Measurements from ENCODE around the gene ABTB2. TPM values are rescaled to one million over a fixed set of nuclear protein-coding genes. Genes with fewer than 3 reads are reported as not detected.

The ABTB2 gene
- total and polyA plus RNA-seq, 10 of the 15 experiments (the other 5 are each of a cell fraction or from before 2014, with no cell fraction given): 0.13 to 2.1 (median 0.72) TPM

DNA sequence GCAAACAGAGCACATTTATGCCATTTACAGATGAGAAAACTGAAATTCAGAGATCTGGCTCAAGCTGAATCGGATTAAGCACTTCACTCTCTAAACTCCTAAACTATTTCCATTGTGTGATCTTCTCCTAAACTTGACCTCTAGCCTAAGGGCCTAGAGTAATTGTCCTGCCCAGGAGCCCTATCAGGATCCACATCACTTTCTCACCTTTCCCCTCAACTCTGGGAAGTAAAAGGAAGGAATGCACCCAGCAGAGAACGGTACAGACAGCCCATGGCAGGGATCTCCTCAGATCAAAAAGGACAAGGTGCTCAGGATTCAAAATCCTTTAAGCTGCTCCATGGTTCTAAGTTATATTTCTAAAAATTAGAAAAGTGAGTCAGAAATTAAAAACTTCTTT, 102.7 kb downstream of the ABTB2 start (continued):
- TF ChIP-seq ZNF687 (IDR thresholded peaks at IDR 0.05) (no peak), SKIL (IDR thresholded peaks at IDR 0.05; ENCODE audit: low read depth, poor library complexity, severe bottlenecking) (no peak), MEF2A (IDR thresholded peaks at IDR 0.05; ENCODE audit: insufficient read depth, low read depth, low read length) (no peak), ASH2L (IDR thresholded peaks at IDR 0.05; ENCODE audit: borderline replicate concordance, low read depth) (no peak), CBFB (IDR thresholded peaks at IDR 0.05; ENCODE audit: low read depth) (no peak)

DNA sequence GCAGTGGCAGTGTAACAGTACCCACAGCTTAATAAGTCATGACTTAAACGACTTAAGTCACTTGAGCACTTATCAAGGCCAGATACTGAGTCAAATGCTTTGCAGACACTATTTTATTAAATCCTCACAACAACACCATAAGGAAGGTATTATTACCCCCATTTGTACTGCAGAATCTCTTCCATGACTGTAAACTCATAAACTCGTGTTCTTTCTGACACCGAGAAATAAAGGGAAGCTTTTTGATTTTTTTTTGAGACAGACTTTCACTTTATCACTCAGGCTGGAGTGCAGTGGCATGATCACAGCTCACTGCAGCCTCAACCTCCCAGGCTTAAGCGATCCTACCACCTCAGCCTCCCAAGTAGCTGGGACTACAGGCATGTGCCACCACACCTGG, 103.8 kb downstream of the ABTB2 start:
- ATAC-seq: no peak
- Histone ChIP-seq H3K79me2 (ENCODE audit: control insufficient read depth, insufficient read depth, low read length) (no peaks in the 10 kb centered on the region), H3K4me3 (no peak overlapping the region), H3K4me2 (ENCODE audit: control insufficient read depth, insufficient read depth) (no peak overlapping the region), H3K9me3 (replicated peaks; ENCODE audit: control insufficient read depth, insufficient read depth, low read length) (no peaks in the 10 kb centered on the region), H3K27me3 (replicated peaks in 1 of 2; ENCODE audit: control insufficient read depth in 2 of 2, insufficient read depth in 2 of 2, low read length in 1 of 2) (no peaks in the 10 kb centered on the region), H3K4me1 (ENCODE audit: control insufficient read depth, insufficient read depth, low read length) (no peaks in the 10 kb centered on the region), H4K20me1 (ENCODE audit: control insufficient read depth, insufficient read depth) (no peaks in the 10 kb centered on the region), H2AFZ (ENCODE audit: control insufficient read depth, low read depth, low read length) (no peak overlapping the region), H3K36me3 (ENCODE audit: control insufficient read depth in 2 of 2, insufficient read depth in 2 of 2, low read length in 1 of 2) (no peaks in the 10 kb centered on the region), H3K9ac (ENCODE audit: control insufficient read depth, insufficient read depth, low read length) (no peak overlapping the region), H3K27ac (ENCODE audit: control insufficient read depth, insufficient read depth) (no peak overlapping the region)
- CTCF ChIA-PET: interaction anchor here (1.0 to 1.8 kb wide), 4 partner anchors 9 to 80 kb away, joined by 3 to 5 read pairs (median 3); no protein-coding TSS in a partner anchor
- intact Hi-C loops (cut with micrococcal nuclease; ENCODE audit: unreplicated experiment): no loop called here
- POLR2A ChIA-PET: interaction anchor here (0.7 kb wide), 1 partner anchor 25 kb away, joined by 3 read pairs; no protein-coding TSS in a partner anchor
- RAD21 ChIA-PET (ENCODE audit: unreplicated experiment): no interaction called here
- no peak for DNase-seq (ENCODE audit: low read depth, low spot score)
- 70% methylated on average over 4 of the region's 4 CpGs for WGBS (ENCODE audit: insufficient coverage, insufficient replicate concordance, low lambda C conversion rate, missing lambda C conversion rate)
- no peak for FAIRE-seq
- in situ Hi-C loops (cut with MboI): no loop called here
- SMC1A ChIA-PET (ENCODE audit: uncharacterized antibody, unreplicated experiment): interaction anchor here (0.7 to 1.2 kb wide), 3 partner anchors 24 to 81 kb away, joined by 3 to 4 read pairs (median 3); no protein-coding TSS in a partner anchor
- no TSS peak for BruUV-seq (replicated peaks)
- TF ChIP-seq YY1 (IDR thresholded peaks at IDR 0.05; ENCODE audit: low read depth, low read length): no peak
- TF ChIP-seq NFIC (IDR thresholded peaks at IDR 0.05; ENCODE audit: low read depth, low read length): no peak
- no peak for TF ChIP-seq ASH2L (IDR thresholded peaks at IDR 0.05; ENCODE audit: borderline replicate concordance, low read depth)
- TF ChIP-seq, protein P1, sequence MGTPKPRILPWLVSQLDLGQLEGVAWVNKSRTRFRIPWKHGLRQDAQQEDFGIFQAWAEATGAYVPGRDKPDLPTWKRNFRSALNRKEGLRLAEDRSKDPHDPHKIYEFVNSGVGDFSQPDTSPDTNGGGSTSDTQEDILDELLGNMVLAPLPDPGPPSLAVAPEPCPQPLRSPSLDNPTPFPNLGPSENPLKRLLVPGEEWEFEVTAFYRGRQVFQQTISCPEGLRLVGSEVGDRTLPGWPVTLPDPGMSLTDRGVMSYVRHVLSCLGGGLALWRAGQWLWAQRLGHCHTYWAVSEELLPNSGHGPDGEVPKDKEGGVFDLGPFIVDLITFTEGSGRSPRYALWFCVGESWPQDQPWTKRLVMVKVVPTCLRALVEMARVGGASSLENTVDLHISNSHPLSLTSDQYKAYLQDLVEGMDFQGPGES (IDR thresholded peaks at IDR 0.05): no peak
- TF ChIP-seq, protein P2, sequence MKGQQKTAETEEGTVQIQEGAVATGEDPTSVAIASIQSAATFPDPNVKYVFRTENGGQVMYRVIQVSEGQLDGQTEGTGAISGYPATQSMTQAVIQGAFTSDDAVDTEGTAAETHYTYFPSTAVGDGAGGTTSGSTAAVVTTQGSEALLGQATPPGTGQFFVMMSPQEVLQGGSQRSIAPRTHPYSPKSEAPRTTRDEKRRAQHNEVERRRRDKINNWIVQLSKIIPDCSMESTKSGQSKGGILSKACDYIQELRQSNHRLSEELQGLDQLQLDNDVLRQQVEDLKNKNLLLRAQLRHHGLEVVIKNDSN (IDR thresholded peaks at IDR 0.05; ENCODE audit: borderline replicate concordance, extremely low read length, insufficient read depth, low read depth, low read length): no peak
- TF ChIP-seq, protein P3, sequence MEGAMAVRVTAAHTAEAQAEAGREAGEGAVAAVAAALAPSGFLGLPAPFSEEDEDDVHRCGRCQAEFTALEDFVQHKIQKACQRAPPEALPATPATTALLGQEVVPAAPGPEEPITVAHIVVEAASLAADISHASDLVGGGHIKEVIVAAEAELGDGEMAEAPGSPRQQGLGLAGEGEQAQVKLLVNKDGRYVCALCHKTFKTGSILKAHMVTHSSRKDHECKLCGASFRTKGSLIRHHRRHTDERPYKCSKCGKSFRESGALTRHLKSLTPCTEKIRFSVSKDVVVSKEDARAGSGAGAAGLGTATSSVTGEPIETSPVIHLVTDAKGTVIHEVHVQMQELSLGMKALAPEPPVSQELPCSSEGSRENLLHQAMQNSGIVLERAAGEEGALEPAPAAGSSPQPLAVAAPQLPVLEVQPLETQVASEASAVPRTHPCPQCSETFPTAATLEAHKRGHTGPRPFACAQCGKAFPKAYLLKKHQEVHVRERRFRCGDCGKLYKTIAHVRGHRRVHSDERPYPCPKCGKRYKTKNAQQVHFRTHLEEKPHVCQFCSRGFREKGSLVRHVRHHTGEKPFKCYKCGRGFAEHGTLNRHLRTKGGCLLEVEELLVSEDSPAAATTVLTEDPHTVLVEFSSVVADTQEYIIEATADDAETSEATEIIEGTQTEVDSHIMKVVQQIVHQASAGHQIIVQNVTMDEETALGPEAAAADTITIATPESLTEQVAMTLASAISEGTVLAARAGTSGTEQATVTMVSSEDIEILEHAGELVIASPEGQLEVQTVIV (IDR thresholded peaks at IDR 0.05; ENCODE audit: borderline replicate concordance, partially characterized antibody): no peak
- no peak for TF ChIP-seq SMAD1 (IDR thresholded peaks at IDR 0.05; ENCODE audit: low read depth, partially characterized antibody)
